GM12873 (cell line): Measurements from ENCODE around the gene GTF2A2.

Experiments
- TF ChIP-seq, protein P1 (sequence below): IDR thresholded peaks from 2 replicates; pipeline ENCODE4 v1.5.1; 2012; ENCODE audit warnings: low read depth, mild to moderate bottlenecking, moderate library complexity, low read length, control low read depth; ENCODE audit not compliant: insufficient read depth; ENCODE audit errors: missing control alignments

GTF2A2 gene

GRCh38 chr15:59598461-59598860, 58.9 kb downstream of the GTF2A2 start:
- TF ChIP-seq, protein P1, sequence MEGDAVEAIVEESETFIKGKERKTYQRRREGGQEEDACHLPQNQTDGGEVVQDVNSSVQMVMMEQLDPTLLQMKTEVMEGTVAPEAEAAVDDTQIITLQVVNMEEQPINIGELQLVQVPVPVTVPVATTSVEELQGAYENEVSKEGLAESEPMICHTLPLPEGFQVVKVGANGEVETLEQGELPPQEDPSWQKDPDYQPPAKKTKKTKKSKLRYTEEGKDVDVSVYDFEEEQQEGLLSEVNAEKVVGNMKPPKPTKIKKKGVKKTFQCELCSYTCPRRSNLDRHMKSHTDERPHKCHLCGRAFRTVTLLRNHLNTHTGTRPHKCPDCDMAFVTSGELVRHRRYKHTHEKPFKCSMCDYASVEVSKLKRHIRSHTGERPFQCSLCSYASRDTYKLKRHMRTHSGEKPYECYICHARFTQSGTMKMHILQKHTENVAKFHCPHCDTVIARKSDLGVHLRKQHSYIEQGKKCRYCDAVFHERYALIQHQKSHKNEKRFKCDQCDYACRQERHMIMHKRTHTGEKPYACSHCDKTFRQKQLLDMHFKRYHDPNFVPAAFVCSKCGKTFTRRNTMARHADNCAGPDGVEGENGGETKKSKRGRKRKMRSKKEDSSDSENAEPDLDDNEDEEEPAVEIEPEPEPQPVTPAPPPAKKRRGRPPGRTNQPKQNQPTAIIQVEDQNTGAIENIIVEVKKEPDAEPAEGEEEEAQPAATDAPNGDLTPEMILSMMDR: no peak

DNA sequence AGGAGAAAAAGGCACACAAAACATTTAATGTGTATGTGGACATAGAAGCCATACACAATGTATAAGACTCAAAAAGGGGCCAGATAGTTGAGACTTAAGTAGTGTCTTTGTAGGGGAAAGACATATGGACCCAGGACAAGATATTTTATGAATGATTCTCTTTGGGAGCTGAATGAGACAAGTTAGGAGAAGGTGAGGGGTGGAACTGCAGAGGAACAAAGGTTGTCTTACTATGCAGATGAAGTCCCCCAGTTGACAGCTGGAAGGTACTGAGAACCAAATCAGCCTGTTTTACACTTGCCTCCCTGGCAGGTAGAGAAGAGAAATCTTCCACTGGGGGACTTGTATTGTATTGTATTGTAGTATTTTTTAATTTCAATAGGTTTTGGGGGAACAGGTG, 60.7 kb downstream of the GTF2A2 start:
- TF ChIP-seq, protein P1: no peak

- TF ChIP-seq, protein P1: no peak
Observed at GRCh38 chr15:59595434-59595915, 61.8 kb downstream of the GTF2A2 start.

DNA sequence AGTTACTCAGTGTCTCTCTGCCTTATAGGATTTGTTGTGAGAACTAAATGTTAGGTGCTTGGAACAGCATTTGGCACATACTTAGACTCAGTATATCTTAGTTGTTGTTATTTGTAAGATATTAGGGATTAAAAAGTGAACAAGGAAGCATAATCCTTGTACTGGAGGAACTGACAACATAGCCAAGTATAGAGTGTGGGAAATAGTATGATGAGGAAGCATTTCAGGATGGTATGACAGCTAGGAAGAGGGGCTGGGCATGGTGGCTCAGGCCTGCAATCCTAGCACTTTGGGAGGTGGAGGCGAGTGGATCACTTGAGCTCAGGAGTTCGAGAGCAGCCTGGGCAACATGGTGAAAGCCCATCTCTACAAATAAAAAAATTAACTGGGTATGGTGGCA, 62.3 kb downstream of the GTF2A2 start:
- TF ChIP-seq, protein P1: no peak

- TF ChIP-seq, protein P1: no peak
Observed at GRCh38 chr15:59594493-59594942, 62.8 kb downstream of the GTF2A2 start.

- TF ChIP-seq, protein P1: no peak
Observed at GRCh38 chr15:59591356-59591755, 66.0 kb downstream of the GTF2A2 start.

DNA sequence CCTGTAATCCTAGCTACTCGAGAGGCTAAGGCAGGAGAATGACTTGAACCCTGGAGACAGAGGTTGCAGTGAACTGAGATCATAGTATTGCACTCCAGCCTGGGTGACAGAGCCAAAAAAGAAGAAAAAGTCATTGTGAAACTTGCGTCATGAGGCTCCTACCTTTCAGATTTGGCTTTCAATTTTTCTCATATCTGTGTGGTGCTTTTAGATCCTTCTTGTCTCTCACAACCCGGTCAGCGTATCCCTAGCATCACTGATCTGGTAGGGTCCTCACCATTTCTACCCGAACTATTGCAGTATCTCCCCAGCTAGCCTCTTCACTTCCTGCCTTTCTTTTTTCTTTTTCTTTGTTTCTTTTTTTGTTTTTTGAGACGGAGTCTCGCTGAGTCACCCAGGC, 67.3 kb downstream of the GTF2A2 start:
- TF ChIP-seq, protein P1: no peak
